ENCODE results near the gene MPRIP.

DNA sequence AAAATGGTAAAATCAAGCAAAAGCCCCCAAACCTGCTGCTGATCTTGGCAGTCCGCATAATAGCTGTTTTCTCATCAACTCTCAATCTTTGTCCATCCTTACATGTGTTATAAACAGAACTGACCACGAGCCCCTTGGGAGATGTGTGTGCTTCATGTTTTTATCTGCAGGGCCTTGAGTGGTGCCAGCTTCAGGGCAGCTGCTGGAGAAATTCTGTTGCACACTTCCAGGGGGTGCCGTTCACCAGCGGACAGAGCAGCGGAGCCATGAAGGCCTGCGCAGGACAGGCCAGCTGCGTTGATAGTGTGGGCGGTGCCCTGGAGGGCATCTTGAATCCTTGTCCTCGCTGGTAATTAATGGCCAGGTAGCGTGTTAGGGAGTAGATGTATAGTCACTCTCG lies 20.1 kb downstream of the MPRIP start:
- TF ChIP-seq EZH2 (IDR thresholded peaks at IDR 0.05; ENCODE audit: borderline replicate concordance, insufficient read depth, low read depth, low read length, poor library complexity, severe bottlenecking): no peak
- TF ChIP-seq, protein P1, sequence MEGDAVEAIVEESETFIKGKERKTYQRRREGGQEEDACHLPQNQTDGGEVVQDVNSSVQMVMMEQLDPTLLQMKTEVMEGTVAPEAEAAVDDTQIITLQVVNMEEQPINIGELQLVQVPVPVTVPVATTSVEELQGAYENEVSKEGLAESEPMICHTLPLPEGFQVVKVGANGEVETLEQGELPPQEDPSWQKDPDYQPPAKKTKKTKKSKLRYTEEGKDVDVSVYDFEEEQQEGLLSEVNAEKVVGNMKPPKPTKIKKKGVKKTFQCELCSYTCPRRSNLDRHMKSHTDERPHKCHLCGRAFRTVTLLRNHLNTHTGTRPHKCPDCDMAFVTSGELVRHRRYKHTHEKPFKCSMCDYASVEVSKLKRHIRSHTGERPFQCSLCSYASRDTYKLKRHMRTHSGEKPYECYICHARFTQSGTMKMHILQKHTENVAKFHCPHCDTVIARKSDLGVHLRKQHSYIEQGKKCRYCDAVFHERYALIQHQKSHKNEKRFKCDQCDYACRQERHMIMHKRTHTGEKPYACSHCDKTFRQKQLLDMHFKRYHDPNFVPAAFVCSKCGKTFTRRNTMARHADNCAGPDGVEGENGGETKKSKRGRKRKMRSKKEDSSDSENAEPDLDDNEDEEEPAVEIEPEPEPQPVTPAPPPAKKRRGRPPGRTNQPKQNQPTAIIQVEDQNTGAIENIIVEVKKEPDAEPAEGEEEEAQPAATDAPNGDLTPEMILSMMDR (IDR thresholded peaks at IDR 0.05): no peak
